Testis (tissue), 2 donors: ENCODE data around the gene ZBED1.

Source experiments
- POLR2A ChIP-seq: fragments of 450-650 bp; IDR thresholded peaks from one replicate; pipeline ENCODE4 v1.6.1; 2017; ENCODE audit warnings: antibody characterized with exemption, mild to moderate bottlenecking, moderate library complexity
- TF ChIP-seq, protein P1 (sequence below), 3 experiments: fragments of 450-650 bp in 2 of 3; fragments of 200-600 bp in 1 of 3; sonication (generic) in 1 of 3; IDR thresholded peaks; one replicate each; pipeline ENCODE4 v1.5.1; 2016 to 2019; ENCODE audit warnings: antibody characterized with exemption in 3 of 3, mild to moderate bottlenecking in 2 of 3, moderate library complexity in 1 of 3

DNA sequence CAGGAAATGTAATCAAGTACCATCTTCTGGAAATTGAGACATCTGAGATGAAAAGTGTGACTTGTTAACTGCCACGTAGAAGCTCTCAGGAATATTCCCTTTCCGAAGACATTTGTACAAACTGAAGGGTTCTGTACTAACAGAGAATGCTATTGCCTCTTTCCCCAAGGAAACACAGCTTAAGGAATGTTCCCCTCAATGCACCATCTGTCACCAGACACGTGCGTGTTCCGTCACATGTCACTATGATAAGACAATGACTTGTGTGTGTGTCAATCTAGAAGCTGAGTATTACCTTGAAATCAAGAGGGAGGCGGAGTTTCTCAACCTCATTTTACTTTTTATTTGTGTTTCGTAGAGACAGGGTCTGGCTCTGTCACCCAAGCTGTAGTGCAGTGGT lies 58.1 kb downstream of the ZBED1 start:
- TF ChIP-seq, protein P1, sequence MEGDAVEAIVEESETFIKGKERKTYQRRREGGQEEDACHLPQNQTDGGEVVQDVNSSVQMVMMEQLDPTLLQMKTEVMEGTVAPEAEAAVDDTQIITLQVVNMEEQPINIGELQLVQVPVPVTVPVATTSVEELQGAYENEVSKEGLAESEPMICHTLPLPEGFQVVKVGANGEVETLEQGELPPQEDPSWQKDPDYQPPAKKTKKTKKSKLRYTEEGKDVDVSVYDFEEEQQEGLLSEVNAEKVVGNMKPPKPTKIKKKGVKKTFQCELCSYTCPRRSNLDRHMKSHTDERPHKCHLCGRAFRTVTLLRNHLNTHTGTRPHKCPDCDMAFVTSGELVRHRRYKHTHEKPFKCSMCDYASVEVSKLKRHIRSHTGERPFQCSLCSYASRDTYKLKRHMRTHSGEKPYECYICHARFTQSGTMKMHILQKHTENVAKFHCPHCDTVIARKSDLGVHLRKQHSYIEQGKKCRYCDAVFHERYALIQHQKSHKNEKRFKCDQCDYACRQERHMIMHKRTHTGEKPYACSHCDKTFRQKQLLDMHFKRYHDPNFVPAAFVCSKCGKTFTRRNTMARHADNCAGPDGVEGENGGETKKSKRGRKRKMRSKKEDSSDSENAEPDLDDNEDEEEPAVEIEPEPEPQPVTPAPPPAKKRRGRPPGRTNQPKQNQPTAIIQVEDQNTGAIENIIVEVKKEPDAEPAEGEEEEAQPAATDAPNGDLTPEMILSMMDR (IDR thresholded peaks at IDR 0.05) = no peak
- TF ChIP-seq POLR2A = no peak
